Measurements from ENCODE around the gene MAGED2. TPM values are rescaled to one million over a fixed set of nuclear protein-coding genes. Genes with fewer than 3 reads are reported as not detected.
"Not testable (repeated sequence)": the region's sequence is repeated elsewhere in the genome, so short reads cannot be mapped to it uniquely, and the experiment has no call there.

The MAGED2 gene
- total and polyA plus RNA-seq, 2 donors from 2014 or later, result 185 to 285 TPM

DNA sequence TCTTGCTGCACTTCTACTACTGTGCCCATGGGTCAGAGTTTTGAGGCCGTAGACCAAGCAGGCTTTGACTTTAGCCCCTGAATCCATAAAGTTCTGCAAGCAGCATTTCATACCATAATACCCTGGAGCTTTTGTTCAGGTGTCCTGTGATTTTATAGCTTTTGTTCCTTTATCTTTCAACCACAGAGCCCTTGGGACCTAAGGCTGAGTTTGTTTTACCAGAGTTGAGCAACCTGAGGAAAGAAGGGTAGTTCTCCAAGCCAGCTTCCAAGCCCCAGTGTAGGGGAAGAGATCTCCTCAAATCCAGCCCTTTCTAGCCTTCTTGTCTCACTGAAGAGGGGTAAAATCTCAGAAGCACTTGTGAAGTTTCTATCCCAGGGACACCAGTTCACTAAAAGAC lies 35.1 kb downstream of the MAGED2 start:
- no peaks in the 10 kb centered on the region for H3K27me3 ChIP-seq (ENCODE audit: control insufficient read depth, insufficient read depth, low read length)
- H3K4me3 ChIP-seq (ENCODE audit: low read length in 3 of 3), result no peak overlapping the region
- TF ChIP-seq, protein P1, sequence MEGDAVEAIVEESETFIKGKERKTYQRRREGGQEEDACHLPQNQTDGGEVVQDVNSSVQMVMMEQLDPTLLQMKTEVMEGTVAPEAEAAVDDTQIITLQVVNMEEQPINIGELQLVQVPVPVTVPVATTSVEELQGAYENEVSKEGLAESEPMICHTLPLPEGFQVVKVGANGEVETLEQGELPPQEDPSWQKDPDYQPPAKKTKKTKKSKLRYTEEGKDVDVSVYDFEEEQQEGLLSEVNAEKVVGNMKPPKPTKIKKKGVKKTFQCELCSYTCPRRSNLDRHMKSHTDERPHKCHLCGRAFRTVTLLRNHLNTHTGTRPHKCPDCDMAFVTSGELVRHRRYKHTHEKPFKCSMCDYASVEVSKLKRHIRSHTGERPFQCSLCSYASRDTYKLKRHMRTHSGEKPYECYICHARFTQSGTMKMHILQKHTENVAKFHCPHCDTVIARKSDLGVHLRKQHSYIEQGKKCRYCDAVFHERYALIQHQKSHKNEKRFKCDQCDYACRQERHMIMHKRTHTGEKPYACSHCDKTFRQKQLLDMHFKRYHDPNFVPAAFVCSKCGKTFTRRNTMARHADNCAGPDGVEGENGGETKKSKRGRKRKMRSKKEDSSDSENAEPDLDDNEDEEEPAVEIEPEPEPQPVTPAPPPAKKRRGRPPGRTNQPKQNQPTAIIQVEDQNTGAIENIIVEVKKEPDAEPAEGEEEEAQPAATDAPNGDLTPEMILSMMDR (IDR thresholded peaks at IDR 0.05; ENCODE audit: borderline replicate concordance, extremely low read depth, insufficient read depth), result no peak
- FAIRE-seq, result no peak
- no peaks in the 10 kb centered on the region for H3K36me3 ChIP-seq (ENCODE audit: control insufficient read depth in 2 of 3, insufficient read depth in 3 of 3, low read length in 3 of 3)
- intact Hi-C loops (cut with DNase I), result no loop called here
- H3K27ac ChIP-seq (ENCODE audit: low read depth in 2 of 2, low read length in 2 of 2), result no peak overlapping the region
- no peaks in the 10 kb centered on the region for H3K4me1 ChIP-seq (ENCODE audit: control insufficient read depth in 2 of 3, insufficient read depth in 2 of 3, low read depth in 1 of 3, low read length in 3 of 3)
- no peak overlapping the region for H3K9ac ChIP-seq (ENCODE audit: low read length in 3 of 3)
- no peak for DNase-seq
- H3K9me3 ChIP-seq (ENCODE audit: control insufficient read depth in 2 of 3, insufficient read depth in 1 of 3, low read length in 3 of 3), result no peaks in the 10 kb centered on the region

DNA sequence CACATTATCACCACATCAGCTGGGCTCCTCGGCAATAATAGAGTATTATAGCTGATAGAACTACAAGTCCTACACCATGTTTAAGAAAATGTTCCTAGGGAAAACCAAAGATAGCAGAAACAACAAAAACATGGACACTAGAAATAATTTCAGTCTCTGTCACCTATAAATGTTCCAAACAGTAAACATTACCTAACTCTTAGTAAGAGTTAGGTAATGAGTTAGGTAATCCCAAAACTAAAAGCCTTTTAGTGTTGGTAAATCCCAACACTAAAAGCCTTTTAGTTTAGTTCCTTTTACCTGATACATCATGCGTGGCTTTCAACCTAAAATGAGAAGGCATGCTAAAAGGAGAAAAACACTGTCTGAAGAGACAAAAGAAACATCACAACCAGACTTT lies 35.5 kb downstream of the MAGED2 start:
- Histone ChIP-seq H3K27ac (ENCODE audit: low read depth in 2 of 2, low read length in 2 of 2) (no peak overlapping the region), H3K4me1 (ENCODE audit: control insufficient read depth in 2 of 3, insufficient read depth in 2 of 3, low read depth in 1 of 3, low read length in 3 of 3) (no peaks in the 10 kb centered on the region), H3K27me3 (ENCODE audit: control insufficient read depth, insufficient read depth, low read length) (no peaks in the 10 kb centered on the region), H3K9ac (ENCODE audit: low read length in 3 of 3) (no peak overlapping the region), H3K4me3 (ENCODE audit: low read length in 3 of 3) (no peak overlapping the region), H3K36me3 (ENCODE audit: control insufficient read depth in 2 of 3, insufficient read depth in 3 of 3, low read length in 3 of 3) (no peaks in the 10 kb centered on the region), H3K9me3 (ENCODE audit: control insufficient read depth in 2 of 3, insufficient read depth in 1 of 3, low read length in 3 of 3) (no peaks in the 10 kb centered on the region)
- no peak for FAIRE-seq
- intact Hi-C loops (cut with DNase I), result no loop called here
- DNase-seq, result no peak
- TF ChIP-seq, protein P1 (IDR thresholded peaks at IDR 0.05; ENCODE audit: borderline replicate concordance, extremely low read depth, insufficient read depth), result no peak

DNA sequence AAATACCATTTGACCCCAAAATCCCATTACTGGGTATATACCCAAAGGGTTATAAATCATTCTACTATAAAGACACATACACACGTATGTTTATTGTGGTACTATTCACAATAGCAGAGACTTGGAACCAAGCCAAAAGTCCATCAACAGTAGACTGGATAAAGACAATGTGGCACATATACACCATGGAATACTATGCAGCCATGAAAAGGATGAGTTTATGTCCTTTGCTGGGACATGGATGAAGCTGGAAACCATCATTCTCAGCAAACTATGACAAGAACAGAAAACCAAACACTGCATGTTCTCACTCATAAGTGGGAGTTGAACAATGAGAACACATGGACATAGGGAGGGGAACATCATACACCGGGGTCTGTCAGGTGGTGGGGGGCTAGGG lies 40.2 kb downstream of the MAGED2 start:
- not testable (repeated sequence) for FAIRE-seq

DNA sequence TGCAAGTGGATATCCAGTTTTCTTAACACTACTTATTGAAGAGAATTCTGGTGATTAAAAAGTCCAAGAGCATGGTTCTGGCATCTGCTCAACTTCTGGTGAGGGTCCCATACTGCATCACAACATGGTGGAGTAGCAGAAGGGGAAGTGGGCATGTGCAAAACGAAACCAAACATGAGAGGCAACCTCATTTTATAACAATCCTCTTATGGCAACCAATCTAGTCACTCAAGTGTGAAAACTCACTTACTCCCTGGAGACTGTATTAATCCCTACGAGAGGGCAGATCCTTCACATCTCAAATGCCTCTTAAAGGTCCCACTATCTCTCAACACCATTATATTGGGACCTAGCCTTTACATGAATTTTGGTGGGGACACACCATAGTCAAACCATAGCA lies 57.7 kb downstream of the MAGED2 start:
- intact Hi-C loops (cut with DNase I), result no loop called here
- H3K9ac ChIP-seq (ENCODE audit: low read length in 3 of 3), result no peak overlapping the region
- peaks cover 0 to under 1% (median 0%) of the 10 kb centered on the region in 3 donors for H3K9me3 ChIP-seq (ENCODE audit: control insufficient read depth in 2 of 3, insufficient read depth in 1 of 3, low read length in 3 of 3)
- no peaks in the 10 kb centered on the region for H3K27me3 ChIP-seq (ENCODE audit: control insufficient read depth, insufficient read depth, low read length)
- no peak overlapping the region for H3K27ac ChIP-seq (ENCODE audit: low read depth in 2 of 2, low read length in 2 of 2)
- FAIRE-seq (no peak), DNase-seq (no peak)
- H3K4me3 ChIP-seq (ENCODE audit: low read length in 3 of 3), result no peak overlapping the region
- no peaks in the 10 kb centered on the region for H3K4me1 ChIP-seq (ENCODE audit: control insufficient read depth in 2 of 3, insufficient read depth in 2 of 3, low read depth in 1 of 3, low read length in 3 of 3)
- H3K36me3 ChIP-seq (ENCODE audit: control insufficient read depth in 2 of 3, insufficient read depth in 3 of 3, low read length in 3 of 3), result no peaks in the 10 kb centered on the region
- TF ChIP-seq, protein P1 (IDR thresholded peaks at IDR 0.05; ENCODE audit: borderline replicate concordance, extremely low read depth, insufficient read depth), result no peak

More for the DNA sequence above, 40.2 kb downstream of the MAGED2 start:
- H3K36me3 ChIP-seq (ENCODE audit: control insufficient read depth in 2 of 3, insufficient read depth in 3 of 3, low read length in 3 of 3); H3K9me3 ChIP-seq (ENCODE audit: control insufficient read depth in 2 of 3, insufficient read depth in 1 of 3, low read length in 3 of 3); DNase-seq; H3K4me3 ChIP-seq (ENCODE audit: low read length in 3 of 3); H3K9ac ChIP-seq (ENCODE audit: low read length in 3 of 3); H3K27me3 ChIP-seq (ENCODE audit: control insufficient read depth, insufficient read depth, low read length); H3K4me1 ChIP-seq (ENCODE audit: control insufficient read depth in 2 of 3, insufficient read depth in 2 of 3, low read depth in 1 of 3, low read length in 3 of 3); H3K27ac ChIP-seq (ENCODE audit: low read depth in 2 of 2, low read length in 2 of 2); intact Hi-C loops (cut with DNase I): not testable (repeated sequence)

Other genes starting within 250 kb of the MAGED2 start
- gene ITIH6, start 9.5 kb upstream of the MAGED2 start, total RNA-seq, result not detected
- not detected for gene ITIH6, start 9.5 kb upstream of the MAGED2 start, polyA plus RNA-seq (ENCODE audit: insufficient read depth, low read depth, low replicate concordance)
- gene TRO, start 113.1 kb downstream of the MAGED2 start, total RNA-seq, result 11.6 TPM
- gene TRO, start 113.1 kb downstream of the MAGED2 start, polyA plus RNA-seq (ENCODE audit: insufficient read depth, low read depth, low replicate concordance), result 17.0 TPM
- gene PFKFB1, start 186.4 kb downstream of the MAGED2 start, total RNA-seq, result 0.31 TPM
- gene PFKFB1, start 186.4 kb downstream of the MAGED2 start, polyA plus RNA-seq (ENCODE audit: insufficient read depth, low read depth, low replicate concordance), result 1.1 TPM
- gene APEX2, start 192.6 kb downstream of the MAGED2 start, total RNA-seq, result 15.9 TPM
- 16.9 TPM for gene APEX2, start 192.6 kb downstream of the MAGED2 start, polyA plus RNA-seq (ENCODE audit: insufficient read depth, low read depth, low replicate concordance)
- gene ALAS2, start 223.2 kb downstream of the MAGED2 start, total RNA-seq, result 0.79 TPM
- gene ALAS2, start 223.2 kb downstream of the MAGED2 start, polyA plus RNA-seq (ENCODE audit: insufficient read depth, low read depth, low replicate concordance), result not detected

Data from kidney (tissue), 14 donors.